Measurements from ENCODE around the gene KDM2B.

GRCh38 chr12:121423253-121423652, 157.6 kb downstream of the KDM2B start:
- no peak for TF ChIP-seq CTCF (IDR thresholded peaks at IDR 0.05)
- TF ChIP-seq, protein P1, sequence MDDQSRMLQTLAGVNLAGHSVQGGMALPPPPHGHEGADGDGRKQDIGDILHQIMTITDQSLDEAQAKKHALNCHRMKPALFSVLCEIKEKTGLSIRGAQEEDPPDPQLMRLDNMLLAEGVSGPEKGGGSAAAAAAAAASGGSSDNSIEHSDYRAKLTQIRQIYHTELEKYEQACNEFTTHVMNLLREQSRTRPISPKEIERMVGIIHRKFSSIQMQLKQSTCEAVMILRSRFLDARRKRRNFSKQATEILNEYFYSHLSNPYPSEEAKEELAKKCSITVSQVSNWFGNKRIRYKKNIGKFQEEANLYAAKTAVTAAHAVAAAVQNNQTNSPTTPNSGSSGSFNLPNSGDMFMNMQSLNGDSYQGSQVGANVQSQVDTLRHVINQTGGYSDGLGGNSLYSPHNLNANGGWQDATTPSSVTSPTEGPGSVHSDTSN (IDR thresholded peaks at IDR 0.05) = no peak
